NCI-H1694 treated with DMSO at 0.1 percent for 48 hours (cell line): Measurements from ENCODE around the gene FPR1.

Experiments
- DNase-seq: peaks from one replicate; lab custom pipeline; 2025; lab: John Stamatoyannopoulos, UW

FPR1 gene

GRCh38 chr19:51751655-51752054 lies at the start of gene FPR1:
FPR1 (minus strand) TSS chr19:51751878; CDS start chr19:51746994, 4,884 bp downstream.
- DNase-seq: no peak

GRCh38 chr19:51800473-51801244 lies 49.0 kb upstream of the FPR1 start:
- no peak for DNase-seq

GRCh38 chr19:51799774-51800472 lies 48.2 kb upstream of the FPR1 start:
- no peak for DNase-seq

- DNase-seq: no peak
Measured at GRCh38 chr19:51799034-51799773, 47.5 kb upstream of the FPR1 start.

- no peak for DNase-seq
Measured at GRCh38 chr19:51798062-51798461, 46.4 kb upstream of the FPR1 start.

GRCh38 chr19:51797480-51797879 lies 45.8 kb upstream of the FPR1 start:
- no peak for DNase-seq

GRCh38 chr19:51796195-51796679 lies 44.6 kb upstream of the FPR1 start:
- no peak for DNase-seq

GRCh38 chr19:51794885-51795490 lies 43.3 kb upstream of the FPR1 start, which contains the start of gene FPR3:
FPR3 (plus strand) TSS chr19:51795157; CDS start chr19:51823749, 28,592 bp downstream.
- no peak for DNase-seq

- no peak for DNase-seq
Measured at GRCh38 chr19:51793994-51794393, 42.3 kb upstream of the FPR1 start.

GRCh38 chr19:51792932-51793331 lies 41.3 kb upstream of the FPR1 start:
- no peak for DNase-seq

GRCh38 chr19:51789061-51789795 lies 37.5 kb upstream of the FPR1 start:
- DNase-seq: no peak

GRCh38 chr19:51788029-51788428 lies 36.4 kb upstream of the FPR1 start:
- no peak for DNase-seq

GRCh38 chr19:51786646-51787494 lies 35.2 kb upstream of the FPR1 start:
- no peak for DNase-seq

GRCh38 chr19:51784922-51785690 lies 33.4 kb upstream of the FPR1 start:
- DNase-seq: no peak

GRCh38 chr19:51784109-51784785 lies 32.6 kb upstream of the FPR1 start:
- no peak for DNase-seq

- DNase-seq: peak; percentile 22
Measured at GRCh38 chr19:51783372-51783771, 31.7 kb upstream of the FPR1 start.

- no peak for DNase-seq
Measured at GRCh38 chr19:51781999-51782398, 30.3 kb upstream of the FPR1 start.

GRCh38 chr19:51780270-51780669 lies 28.6 kb upstream of the FPR1 start:
- DNase-seq: no peak

GRCh38 chr19:51779703-51780102 lies 28.0 kb upstream of the FPR1 start:
- no peak for DNase-seq
